PC-9 (cell line): ENCODE data around the gene COL4A1. TPM values are rescaled to one million over a fixed set of nuclear protein-coding genes. Genes with fewer than 3 reads are reported as not detected.

Experiments
- BruUV-seq: library from RNA; stranded (reverse); fragments of 400-500 nt; replicated peaks from 2 replicates; lab custom pipeline; 2021; lab: Mats Ljungman, UMichigan
- CTCF ChIA-PET: fragments of 300-600 bp; sonication (Branson Sonifier 250); formaldehyde crosslinking; loops from one replicate; lab custom pipeline; 2022; ENCODE audit warnings: antibody characterized with exemption; lab: Charles Lee
- POLR2A ChIA-PET: fragments of 300-600 bp; sonication (Branson Sonifier 250); formaldehyde crosslinking; loops from one replicate; lab custom pipeline; 2022; ENCODE audit warnings: antibody characterized with exemption; ENCODE audit not compliant: unreplicated experiment; lab: Charles Lee
- DNase-seq, 2 experiments: peaks; one replicate each; pipeline versions ENCODE4 v3.0.0 to v3.0.0-alpha.2; 2015 to 2022; ENCODE audit warnings: mixed read lengths in 1 of 2
- H2AFZ ChIP-seq: fragments of 200-600 bp; sonication (generic); 2 replicates; pipeline ENCODE4 v1.8.1; 2017; ENCODE audit warnings: antibody characterized with exemption
- H3F3A ChIP-seq: fragments of 200-600 bp; sonication (generic); 2 replicates; pipeline ENCODE4 v1.8.1; 2017; ENCODE audit warnings: antibody characterized with exemption, mild to moderate bottlenecking, low read depth; ENCODE audit not compliant: insufficient read depth
- H3K27ac ChIP-seq: fragments of 200-600 bp; sonication (generic); 2 replicates; pipeline ENCODE4 v1.6.1; 2016; ENCODE audit warnings: mixed run types
- H3K27me3 ChIP-seq: fragments of 200-600 bp; sonication (generic); 2 replicates; pipeline ENCODE4 v1.6.1; 2016; ENCODE audit warnings: low read depth, mixed run types; ENCODE audit not compliant: insufficient read depth
- H3K36me3 ChIP-seq: fragments of 200-600 bp; sonication (generic); 2 replicates; pipeline ENCODE4 v1.6.1; 2016; ENCODE audit warnings: low read depth, mixed run types
- H3K4me1 ChIP-seq: fragments of 200-600 bp; sonication (generic); replicated peaks from 2 replicates; pipeline ENCODE4 v1.6.1; 2016; ENCODE audit warnings: mixed run types; ENCODE audit not compliant: insufficient read depth
- H3K4me2 ChIP-seq: fragments of 200-600 bp; sonication (generic); 2 replicates; pipeline ENCODE4 v1.6.1; 2017; ENCODE audit warnings: mixed run types
- H3K4me3 ChIP-seq: fragments of 200-600 bp; sonication (generic); 2 replicates; pipeline ENCODE4 v1.6.1; 2016; ENCODE audit warnings: mixed run types
- H3K79me2 ChIP-seq: fragments of 200-600 bp; sonication (generic); 2 replicates; pipeline ENCODE4 v1.6.1; 2017; ENCODE audit warnings: low read depth, mixed run types
- H3K9me2 ChIP-seq: fragments of 200-600 bp; sonication (generic); 2 replicates; pipeline ENCODE4 v1.8.1; 2017; ENCODE audit warnings: mild to moderate bottlenecking; ENCODE audit not compliant: insufficient read depth
- H3K9me3 ChIP-seq: fragments of 200-600 bp; sonication (generic); 2 replicates; pipeline ENCODE4 v1.8.1; 2016; ENCODE audit warnings: low read depth; ENCODE audit not compliant: insufficient read depth
- H4K20me1 ChIP-seq: fragments of 200-600 bp; sonication (generic); 2 replicates; pipeline ENCODE4 v1.8.1; 2017; ENCODE audit not compliant: insufficient read depth
- EZH2 ChIP-seq: fragments of 200-600 bp; sonication (generic); IDR thresholded peaks from 2 replicates; pipeline ENCODE4 v1.8.0; 2017; ENCODE audit warnings: antibody characterized with exemption, low read depth
- intact Hi-C: fragments of 100-400 bp; cut with micrococcal nuclease; formaldehyde crosslinking; loops from one replicate; pipeline ENCODE4 v1.10.0; 2022; ENCODE audit not compliant: unreplicated experiment
- total RNA-seq: library from RNA; stranded (reverse); gene quantifications from 2 replicates; pipeline ENCODE4 v1.2.3, GENCODE V29; 2021
- TF ChIP-seq, protein P1 (sequence below): fragments of 200-600 bp; sonication (generic); conservative IDR thresholded peaks from 2 replicates; pipeline ENCODE4 v1.6.1; 2017; ENCODE audit warnings: mixed run types, antibody characterized with exemption, mild to moderate bottlenecking, moderate library complexity

The COL4A1 gene
- total RNA-seq, 1 experiment from 2014 or later: 24.5 TPM

- H3K9me2 ChIP-seq: no peaks in the 10 kb centered on the region
- ChIA-PET POLR2A (no interaction called here), CTCF (no interaction called here)
- H3K4me2 ChIP-seq: no peak overlapping the region
- no peak overlapping the region for H2AFZ ChIP-seq
- H3K27me3 ChIP-seq: no peaks in the 10 kb centered on the region
- H3K4me1 ChIP-seq: peaks cover 28% of the 10 kb centered on the region
- H3K79me2 ChIP-seq: no peaks in the 10 kb centered on the region
- intact Hi-C loops: no loop called here
- TF ChIP-seq, protein P1, sequence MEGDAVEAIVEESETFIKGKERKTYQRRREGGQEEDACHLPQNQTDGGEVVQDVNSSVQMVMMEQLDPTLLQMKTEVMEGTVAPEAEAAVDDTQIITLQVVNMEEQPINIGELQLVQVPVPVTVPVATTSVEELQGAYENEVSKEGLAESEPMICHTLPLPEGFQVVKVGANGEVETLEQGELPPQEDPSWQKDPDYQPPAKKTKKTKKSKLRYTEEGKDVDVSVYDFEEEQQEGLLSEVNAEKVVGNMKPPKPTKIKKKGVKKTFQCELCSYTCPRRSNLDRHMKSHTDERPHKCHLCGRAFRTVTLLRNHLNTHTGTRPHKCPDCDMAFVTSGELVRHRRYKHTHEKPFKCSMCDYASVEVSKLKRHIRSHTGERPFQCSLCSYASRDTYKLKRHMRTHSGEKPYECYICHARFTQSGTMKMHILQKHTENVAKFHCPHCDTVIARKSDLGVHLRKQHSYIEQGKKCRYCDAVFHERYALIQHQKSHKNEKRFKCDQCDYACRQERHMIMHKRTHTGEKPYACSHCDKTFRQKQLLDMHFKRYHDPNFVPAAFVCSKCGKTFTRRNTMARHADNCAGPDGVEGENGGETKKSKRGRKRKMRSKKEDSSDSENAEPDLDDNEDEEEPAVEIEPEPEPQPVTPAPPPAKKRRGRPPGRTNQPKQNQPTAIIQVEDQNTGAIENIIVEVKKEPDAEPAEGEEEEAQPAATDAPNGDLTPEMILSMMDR: no peak
- TF ChIP-seq EZH2: no peak
- H4K20me1 ChIP-seq: no peaks in the 10 kb centered on the region
- no TSS peak for BruUV-seq
- no peak overlapping the region for H3K27ac ChIP-seq
- no peaks in the 10 kb centered on the region for H3K36me3 ChIP-seq
- H3K9me3 ChIP-seq: no peaks in the 10 kb centered on the region
- no peak overlapping the region for H3K4me3 ChIP-seq
- DNase-seq: no peak
- H3F3A ChIP-seq: peaks cover 30% of the 10 kb centered on the region
These were observed 44.9 kb upstream of the COL4A1 start for GRCh38 chr13:110351636-110352420.

- TF ChIP-seq, protein P1: no peak
- TF ChIP-seq EZH2: no peak
- no peaks in the 10 kb centered on the region for H3K79me2 ChIP-seq
- BruUV-seq: no TSS peak
These were observed 43.6 kb upstream of the COL4A1 start for GRCh38 chr13:110350509-110350908.

DNA sequence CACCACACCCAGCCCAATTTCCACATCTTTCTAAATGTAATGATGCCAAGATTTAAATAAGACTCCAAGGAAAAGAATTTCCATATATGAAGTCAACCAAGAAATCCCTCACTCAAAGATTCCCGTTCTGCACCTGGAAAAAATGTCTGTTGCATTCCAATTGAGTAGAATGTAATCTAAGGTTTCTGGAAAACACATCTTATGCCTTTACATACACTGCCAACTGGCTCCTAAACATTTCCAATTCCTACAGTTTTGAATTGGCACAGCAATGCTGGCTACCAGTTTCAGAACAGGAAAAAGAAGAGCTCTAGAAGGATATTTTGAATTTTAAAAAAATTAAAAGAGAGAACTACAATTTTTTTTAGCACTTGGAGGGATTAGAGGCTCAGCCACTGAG lies 43.1 kb upstream of the COL4A1 start:
- H3K36me3 ChIP-seq: no peaks in the 10 kb centered on the region
- no TSS peak for BruUV-seq
- no peak overlapping the region for H3K4me2 ChIP-seq
- no peak overlapping the region for H3K4me3 ChIP-seq
- no peak overlapping the region for H2AFZ ChIP-seq
- peaks cover 38% of the 10 kb centered on the region for H3F3A ChIP-seq
- H3K4me1 ChIP-seq: peaks cover 45% of the 10 kb centered on the region
- no peaks in the 10 kb centered on the region for H3K27me3 ChIP-seq
- no peaks in the 10 kb centered on the region for H4K20me1 ChIP-seq
- ChIA-PET POLR2A (no interaction called here), CTCF (no interaction called here)
- no peaks in the 10 kb centered on the region for H3K9me3 ChIP-seq
- TF ChIP-seq EZH2: no peak
- TF ChIP-seq, protein P1: no peak
- intact Hi-C loops: no loop called here
- no peak for DNase-seq
- no peak overlapping the region for H3K27ac ChIP-seq
- no peaks in the 10 kb centered on the region for H3K79me2 ChIP-seq
- no peaks in the 10 kb centered on the region for H3K9me2 ChIP-seq

More at GRCh38 chr13:110350509-110350908, 43.6 kb upstream of the COL4A1 start:
- intact Hi-C loops: no loop called here
- no peak overlapping the region for H3K27ac ChIP-seq
- DNase-seq: no peak
- POLR2A ChIA-PET: no interaction called here
- H2AFZ ChIP-seq: no peak overlapping the region
- CTCF ChIA-PET: no interaction called here
- H3K4me1 ChIP-seq: peaks cover 41% of the 10 kb centered on the region
- H4K20me1 ChIP-seq: no peaks in the 10 kb centered on the region
- H3F3A ChIP-seq: peaks cover 38% of the 10 kb centered on the region
- H3K9me2 ChIP-seq: no peaks in the 10 kb centered on the region
- H3K27me3 ChIP-seq: no peaks in the 10 kb centered on the region
- H3K4me2 ChIP-seq: no peak overlapping the region
- H3K9me3 ChIP-seq: no peaks in the 10 kb centered on the region
- H3K4me3 ChIP-seq: no peak overlapping the region
- no peaks in the 10 kb centered on the region for H3K36me3 ChIP-seq
